GM21529 (cell line): ENCODE data around the gene MED8.
"Not testable (repeated sequence)": the region's sequence is repeated elsewhere in the genome, so short reads cannot be mapped to it uniquely, and the experiment has no call there.

ENCODE experiments used
- ATAC-seq: cut with Tn5 transposase; IDR thresholded peaks from one replicate; pipeline ENCODE4 v1.9.1; 2021; ENCODE audit not compliant: unreplicated experiment

The MED8 gene

DNA sequence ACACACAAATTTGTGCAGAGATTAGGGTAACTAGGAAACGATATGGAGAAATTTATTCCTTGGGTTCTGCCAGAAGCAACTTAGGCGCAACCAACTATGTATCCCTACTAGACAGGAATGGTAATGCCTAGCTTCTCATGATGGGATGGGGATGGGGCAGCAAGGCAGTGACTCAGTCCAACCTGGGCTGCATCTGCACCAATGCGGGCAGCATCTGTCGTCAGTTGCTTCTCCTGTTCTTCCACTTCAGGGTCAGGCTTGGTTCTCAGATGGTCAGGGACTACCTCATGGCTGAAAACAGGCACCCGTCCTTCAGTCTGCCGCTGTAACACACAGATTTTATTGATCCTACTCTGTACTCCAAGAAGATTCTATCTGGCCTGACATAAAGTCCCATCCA lies 2.9 kb downstream of the MED8 start:
- ATAC-seq: no peak

- ATAC-seq: no peak
Measured at GRCh38 chr1:43383449-43383848, 6.2 kb downstream of the MED8 start.

DNA sequence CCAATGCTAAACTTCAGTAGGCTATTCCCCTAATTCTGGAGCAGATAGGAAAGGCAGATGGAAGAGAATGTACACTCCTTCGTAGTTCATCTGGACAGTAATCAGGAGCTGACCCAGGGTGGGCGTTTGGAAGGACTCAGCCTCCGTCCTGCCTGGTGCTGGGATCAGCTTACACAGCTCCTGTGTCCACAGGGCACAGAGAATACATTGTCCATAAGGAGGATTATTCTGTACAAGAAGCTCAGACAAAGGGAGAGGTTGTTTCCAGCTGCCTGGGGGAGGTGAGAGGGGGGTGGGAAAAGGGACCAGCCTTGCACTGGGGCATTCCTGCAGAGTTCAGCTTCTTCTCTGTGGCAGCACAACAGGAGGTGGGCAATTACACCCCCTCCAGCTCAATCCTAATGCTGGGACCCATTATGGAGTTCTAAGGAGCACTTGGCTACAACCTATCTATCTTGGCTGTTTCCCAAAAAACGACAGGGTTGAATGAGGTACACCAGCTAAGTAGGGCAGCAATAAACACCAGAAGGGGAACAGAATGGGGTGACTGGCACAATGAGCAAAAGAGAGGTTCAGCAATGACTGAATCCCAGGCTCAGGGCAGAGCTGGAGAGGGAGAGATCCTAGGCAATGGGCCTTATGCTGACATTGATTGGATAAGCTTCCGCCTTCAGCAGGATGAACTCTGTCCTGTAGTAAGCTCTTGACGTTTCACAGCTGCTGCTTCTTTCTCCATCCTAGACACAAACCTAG lies 7.4 kb downstream of the MED8 start:
- no peak for ATAC-seq

DNA sequence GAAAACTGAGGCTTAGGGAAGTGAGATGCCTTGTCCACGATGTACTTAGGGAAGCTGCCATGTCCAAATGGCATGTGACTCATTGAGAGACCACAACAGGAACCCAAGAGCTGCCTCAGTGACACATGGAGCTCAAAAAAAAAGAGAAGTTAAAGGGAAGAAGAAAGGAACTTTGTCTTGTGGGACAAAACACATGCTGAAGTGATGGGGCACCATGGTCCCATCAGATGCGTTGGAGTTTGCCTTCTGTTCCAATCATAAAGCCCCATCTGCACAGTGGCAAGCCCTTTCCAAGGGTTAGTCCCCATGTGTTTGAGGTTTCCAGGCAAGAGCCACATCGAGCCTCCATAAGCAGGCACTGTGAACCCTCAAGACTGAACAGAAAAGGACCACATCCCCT lies 8.0 kb downstream of the MED8 start:
- ATAC-seq: no peak

GRCh38 chr1:43379476-43379875 lies 10.1 kb downstream of the MED8 start:
- no peak for ATAC-seq

DNA sequence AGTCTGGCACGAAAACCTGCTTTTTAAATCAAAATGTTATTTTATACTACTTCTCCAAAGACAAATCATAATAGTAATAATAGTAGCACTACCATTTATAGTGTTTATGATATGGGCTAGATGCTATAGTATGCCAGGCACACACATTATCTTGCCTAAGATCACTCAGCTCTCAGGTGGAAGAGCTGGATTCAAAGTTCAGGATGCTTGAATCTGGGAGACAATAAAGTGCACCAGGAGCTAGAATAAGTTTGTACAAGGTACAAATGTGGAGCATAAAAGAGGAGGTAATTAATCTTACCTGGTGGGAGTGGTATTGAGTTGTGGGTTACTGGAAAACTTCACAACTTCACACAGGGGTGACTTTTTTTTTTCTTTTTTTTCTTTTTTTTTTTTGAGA lies 11.8 kb downstream of the MED8 start:
- no peak for ATAC-seq

GRCh38 chr1:43376723-43377235 lies 12.8 kb downstream of the MED8 start:
- no peak for ATAC-seq

GRCh38 chr1:43373066-43373940 lies 16.3 kb downstream of the MED8 start:
- ATAC-seq: no peak

DNA sequence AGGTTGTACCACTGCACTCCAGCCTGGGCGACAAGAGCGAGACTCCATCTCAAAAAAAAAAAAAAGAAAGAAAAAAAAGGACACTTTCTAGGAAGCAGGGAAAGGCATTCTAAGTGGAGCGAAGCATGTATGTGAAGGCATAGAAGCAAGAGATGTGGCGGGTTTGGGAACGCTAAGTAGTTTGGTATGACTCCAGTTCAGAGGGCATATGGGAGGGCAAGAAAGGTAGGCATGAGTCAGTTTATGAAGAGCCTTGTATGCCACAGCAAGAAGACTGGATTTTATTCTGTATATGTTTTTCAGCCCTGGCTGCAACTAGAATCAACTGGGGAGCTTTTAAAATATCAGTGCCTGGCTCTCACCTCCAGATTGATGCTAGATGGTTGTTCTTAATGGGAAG lies 17.4 kb downstream of the MED8 start:
- ATAC-seq: no peak

- no peak for ATAC-seq
Measured at GRCh38 chr1:43370564-43370963, 19.0 kb downstream of the MED8 start.

GRCh38 chr1:43369779-43370178 lies 19.8 kb downstream of the MED8 start:
- ATAC-seq: not testable (repeated sequence)

- ATAC-seq: no peak
Measured at GRCh38 chr1:43368646-43369020, 21.0 kb downstream of the MED8 start.

DNA sequence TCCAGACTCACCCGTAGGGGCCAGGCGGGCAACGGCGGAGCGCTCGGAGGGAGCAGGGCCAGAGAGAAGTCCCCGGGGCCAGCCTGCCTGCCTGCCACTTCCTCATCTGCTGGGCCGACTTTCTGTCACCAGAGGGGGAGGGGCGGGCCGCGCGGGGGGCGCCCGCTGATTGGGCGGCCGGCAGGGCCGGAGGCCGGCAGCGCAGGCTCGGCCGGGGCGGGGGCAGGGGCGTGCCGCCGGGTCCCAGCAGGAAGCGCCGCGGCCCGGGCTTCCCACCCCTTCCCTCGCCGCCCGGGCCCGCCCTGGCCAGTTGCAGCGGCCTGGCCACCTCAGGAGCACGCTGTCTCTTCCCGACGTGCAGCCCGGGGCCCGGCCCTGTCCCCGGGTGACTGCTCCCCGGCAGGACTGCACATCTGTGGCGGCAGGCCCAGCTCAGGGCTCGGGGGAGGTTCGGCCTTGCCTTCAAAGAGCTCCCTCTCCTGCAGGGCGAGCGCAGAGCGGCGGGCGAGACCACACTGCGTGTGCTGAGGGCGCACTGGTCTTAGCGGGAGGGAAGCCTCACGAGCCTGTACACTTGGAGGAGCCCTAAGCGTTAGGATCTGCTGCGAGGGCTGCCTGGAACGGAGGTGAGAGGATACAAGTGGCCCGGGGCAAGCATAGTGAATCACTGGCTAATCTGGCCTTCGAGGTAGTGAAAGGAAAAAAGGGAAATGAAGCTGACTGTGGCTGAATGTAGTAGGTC lies 21.5 kb downstream of the MED8 start, which contains the start of gene ELOVL1:
ELOVL1 (minus strand) TSS at position 108 of the 742 bp plus-strand sequence. CDS start 2,402 bp downstream, outside the sequence.
- peak; percentile 70 for ATAC-seq

GRCh38 chr1:43367026-43367903 lies 22.3 kb downstream of the MED8 start:
- peak; percentile 43 for ATAC-seq

DNA sequence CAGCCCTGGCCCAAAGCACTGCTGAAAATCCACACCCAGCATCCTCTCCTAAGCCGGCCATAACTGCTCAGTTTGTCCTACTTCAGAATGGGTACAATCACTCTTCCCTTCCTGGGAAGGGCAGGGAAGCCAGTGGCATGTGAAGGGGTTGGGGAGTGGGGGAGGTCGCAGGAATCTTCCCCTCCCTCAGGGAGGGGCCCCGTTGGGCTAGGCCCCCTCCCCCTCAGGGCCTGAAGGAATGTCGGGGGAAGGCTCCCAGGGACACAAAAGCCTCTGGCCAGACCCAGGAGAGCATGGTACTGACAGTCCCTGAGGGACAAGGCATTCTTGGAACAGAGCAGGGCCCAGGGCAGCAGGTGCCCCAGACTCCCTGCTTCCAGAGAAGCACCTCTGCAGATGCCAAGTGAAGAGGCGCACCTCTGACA lies 23.0 kb downstream of the MED8 start:
- ATAC-seq: no peak

GRCh38 chr1:43366179-43366578 lies 23.4 kb downstream of the MED8 start:
- no peak for ATAC-seq

DNA sequence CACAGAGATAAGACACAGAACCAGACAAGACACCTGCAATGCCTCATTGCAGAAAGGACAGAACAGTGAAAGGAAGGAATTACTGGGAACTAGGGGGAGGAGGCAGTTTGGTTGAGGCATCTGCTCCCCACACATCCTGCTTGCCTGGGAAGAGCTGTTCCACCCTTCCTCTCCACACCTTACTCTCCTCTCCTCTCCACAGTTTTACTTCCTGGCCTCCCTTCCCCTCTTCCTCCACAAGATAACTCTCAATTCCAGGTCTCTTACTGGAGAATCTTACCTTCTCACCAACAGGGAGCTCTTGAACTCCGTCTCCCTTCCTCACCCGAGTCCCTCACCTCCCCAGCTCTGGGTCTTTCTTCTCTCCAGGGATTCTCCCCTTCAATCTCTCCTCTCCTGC lies 23.9 kb downstream of the MED8 start:
- ATAC-seq: no peak

GRCh38 chr1:43363935-43364525 lies 25.6 kb downstream of the MED8 start:
- ATAC-seq: no peak

GRCh38 chr1:43363283-43363934 lies 26.2 kb downstream of the MED8 start:
- no peak for ATAC-seq
